GM19351 (cell line): ENCODE data around the gene CLEC4E.
A peak's percentile ranks its signal among the peaks of the same experiment; 100 is the strongest.
"Not testable (repeated sequence)": the region's sequence is repeated elsewhere in the genome, so short reads cannot be mapped to it uniquely, and the experiment has no call there.

Source experiments
- ATAC-seq: cut with Tn5 transposase; IDR thresholded peaks from one replicate; pipeline ENCODE4 v1.9.1; 2021; ENCODE audit warnings: mild to moderate bottlenecking, moderate library complexity; ENCODE audit not compliant: unreplicated experiment

Gene CLEC4E

DNA sequence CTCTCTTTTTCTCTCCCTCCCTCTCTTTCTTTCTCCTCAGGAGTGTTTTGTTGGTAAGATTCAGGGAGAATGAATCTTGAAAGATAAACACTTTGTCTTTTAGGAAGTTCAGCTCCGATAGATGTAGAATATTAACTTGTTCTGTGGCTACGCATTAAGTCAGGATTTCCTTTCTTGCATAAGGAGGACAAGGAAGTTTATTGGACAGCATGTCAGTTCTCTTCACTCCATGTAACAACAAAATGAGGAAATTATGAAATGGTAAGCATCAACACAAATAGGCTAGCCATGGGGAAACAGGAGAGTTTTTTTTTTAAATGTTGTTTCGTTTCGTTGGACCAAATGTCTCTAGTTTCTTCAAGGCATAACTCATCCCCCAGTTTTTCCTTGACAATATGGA is at the start of gene CLEC4E:
Gene CLEC4E (minus strand): TSS at position 75 of the 400 bp plus-strand sequence. CDS start 108 bp downstream, outside the sequence.
- not testable (repeated sequence) for ATAC-seq

- no peak for ATAC-seq
Measured at GRCh38 chr12:8589679-8590078, 49.0 kb upstream of the CLEC4E start.

GRCh38 chr12:8584478-8584877 is 43.8 kb upstream of the CLEC4E start:
- not testable (repeated sequence) for ATAC-seq

DNA sequence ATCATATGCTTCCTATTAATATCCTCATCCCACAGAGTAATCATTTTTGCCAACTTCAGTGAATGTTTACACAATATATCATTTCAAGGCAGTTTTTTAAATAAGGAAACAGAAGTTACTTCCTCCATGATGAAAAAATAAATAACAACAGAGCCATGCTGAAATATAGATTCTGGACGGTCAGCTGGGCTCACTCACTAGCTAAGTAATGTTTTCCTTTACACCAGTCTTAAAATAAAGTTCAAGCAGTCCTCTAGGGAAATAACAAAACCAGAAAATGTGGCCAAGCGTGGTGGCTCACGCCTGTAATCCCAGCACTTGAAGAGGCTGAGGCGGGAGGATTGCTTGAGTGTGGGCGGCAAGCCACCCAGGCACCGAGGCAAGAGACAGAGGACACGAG is 43.3 kb upstream of the CLEC4E start:
- ATAC-seq, result no peak

DNA sequence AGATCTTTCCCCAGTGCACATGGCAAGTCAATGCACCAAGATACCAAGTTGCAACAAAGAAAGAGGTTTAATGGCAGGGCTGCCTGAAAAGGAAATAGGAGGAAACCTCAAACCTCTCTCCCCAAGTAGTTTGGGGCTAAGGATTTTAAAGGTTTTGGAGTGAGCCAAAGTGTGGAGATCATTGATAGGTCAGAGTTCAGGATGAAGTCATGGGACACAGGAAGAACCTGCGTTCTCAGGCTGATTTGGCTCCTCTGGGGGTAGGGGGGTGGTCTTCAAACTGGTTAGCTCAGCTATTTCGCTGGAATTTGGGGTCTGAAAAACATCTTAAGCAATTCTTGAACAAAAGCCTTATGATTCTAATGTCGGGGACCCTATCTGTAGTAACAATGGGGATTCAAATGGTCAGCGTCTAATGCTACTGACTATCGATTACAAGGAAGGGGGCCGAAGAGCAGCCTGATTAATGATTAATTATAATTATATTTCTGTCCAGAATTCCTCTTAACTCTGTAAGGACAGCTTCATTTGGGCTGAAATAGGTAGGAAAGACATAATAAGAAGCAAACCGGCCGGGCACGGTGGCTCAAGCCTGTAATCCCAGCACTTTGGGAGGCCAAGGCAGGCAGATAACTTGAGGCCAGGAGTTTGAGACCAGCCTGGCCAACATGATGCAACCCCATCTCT is 40.5 kb upstream of the CLEC4E start:
- ATAC-seq, result no peak

DNA sequence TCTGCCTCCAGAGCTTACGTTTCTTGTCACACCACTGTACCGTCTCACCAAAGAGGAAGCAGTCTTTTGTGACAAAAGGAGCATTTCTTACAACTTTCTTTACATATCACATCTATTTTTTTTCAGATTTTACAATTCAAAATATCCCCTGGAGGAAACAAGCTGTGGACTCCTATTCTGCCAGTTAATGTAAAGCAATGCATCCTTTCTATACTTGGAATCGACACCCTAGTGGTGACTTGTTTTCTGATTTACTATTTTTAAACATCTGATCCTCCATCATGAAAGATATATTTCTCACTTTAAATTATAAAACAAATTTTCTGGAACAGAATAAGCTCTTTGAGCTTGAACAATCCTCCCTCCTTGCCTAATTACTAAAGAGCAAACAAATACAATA is 37.2 kb upstream of the CLEC4E start:
- ATAC-seq, result no peak

DNA sequence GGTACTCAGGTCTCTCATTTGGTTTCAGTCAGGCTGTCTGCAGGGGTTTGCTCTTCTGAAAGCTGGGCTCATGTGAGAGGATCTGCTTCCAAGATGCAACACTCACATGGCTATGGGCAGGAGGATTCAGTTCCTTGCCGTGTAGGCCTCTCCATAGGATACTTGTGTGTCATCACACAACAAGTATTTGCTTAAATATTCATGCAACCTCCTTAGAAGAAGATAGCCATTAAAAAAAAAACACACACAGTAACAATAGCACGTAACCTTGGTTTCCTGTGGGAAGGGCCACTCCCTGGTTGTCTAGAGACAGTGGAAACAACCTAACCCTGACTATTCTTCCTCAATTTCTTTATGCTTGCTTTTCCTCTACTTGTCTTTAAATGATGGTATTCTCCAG is 31.8 kb upstream of the CLEC4E start:
- ATAC-seq, result no peak

- ATAC-seq, result no peak
Measured at GRCh38 chr12:8566525-8566924, 25.8 kb upstream of the CLEC4E start.

DNA sequence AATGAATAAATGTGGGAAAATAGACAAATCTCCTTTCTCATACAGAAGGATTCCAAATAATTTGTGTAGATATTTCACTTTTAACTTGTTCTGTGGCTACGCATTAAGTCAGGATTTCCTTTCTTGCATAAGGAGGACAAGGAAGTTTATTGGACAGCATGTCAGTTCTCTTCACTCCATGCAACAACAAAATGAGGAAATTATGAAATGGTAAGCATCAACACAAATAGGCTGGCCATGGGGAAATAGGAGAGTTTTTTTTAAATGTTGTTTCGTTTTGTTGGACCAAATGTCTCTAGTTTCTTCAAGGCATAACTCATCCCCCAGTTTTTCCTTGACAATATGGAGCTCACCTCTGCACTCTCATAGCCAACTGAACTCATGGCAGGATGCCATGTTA is 25.3 kb upstream of the CLEC4E start:
- not testable (repeated sequence) for ATAC-seq

DNA sequence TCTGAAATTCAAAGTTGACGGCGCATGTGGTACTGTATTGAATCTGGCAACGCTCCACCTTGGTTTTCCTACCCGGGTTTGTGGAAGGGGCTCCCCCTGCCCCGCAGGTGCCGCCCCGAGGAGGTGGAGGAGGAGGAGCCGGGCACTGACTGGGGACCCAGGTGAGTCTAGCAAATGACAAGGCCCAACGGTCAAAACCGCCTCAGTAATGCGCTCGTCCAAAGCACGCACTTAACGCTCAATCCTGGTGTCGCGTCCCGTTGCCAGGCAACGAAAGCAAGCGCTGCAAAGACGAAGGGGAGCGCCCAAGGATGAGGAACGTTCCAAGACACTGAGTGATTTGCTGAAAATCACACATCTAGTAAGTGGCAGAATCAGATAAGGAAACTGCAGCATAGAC is 24.0 kb upstream of the CLEC4E start:
- no peak for ATAC-seq

GRCh38 chr12:8563356-8563755 is 22.7 kb upstream of the CLEC4E start:
- no peak for ATAC-seq

DNA sequence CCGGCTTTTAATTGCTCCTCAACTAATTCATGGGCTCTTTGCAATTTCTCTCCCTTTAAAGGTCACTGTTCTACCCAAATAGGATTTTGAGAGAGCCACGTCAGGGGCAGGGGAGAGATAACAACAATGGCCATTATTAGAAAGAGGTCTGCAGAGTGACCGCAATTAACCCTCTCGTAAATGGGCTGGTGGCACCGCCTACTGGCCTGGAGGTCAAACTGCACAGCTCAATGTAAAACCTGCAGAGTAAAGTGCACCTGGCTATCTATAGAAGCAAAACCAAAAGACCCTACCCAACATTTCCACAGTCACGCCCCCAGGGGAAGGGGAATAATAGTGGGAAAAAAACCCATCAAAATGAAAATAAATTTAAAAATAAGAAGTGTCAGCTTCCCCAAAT is 21.6 kb upstream of the CLEC4E start:
- ATAC-seq, result no peak

DNA sequence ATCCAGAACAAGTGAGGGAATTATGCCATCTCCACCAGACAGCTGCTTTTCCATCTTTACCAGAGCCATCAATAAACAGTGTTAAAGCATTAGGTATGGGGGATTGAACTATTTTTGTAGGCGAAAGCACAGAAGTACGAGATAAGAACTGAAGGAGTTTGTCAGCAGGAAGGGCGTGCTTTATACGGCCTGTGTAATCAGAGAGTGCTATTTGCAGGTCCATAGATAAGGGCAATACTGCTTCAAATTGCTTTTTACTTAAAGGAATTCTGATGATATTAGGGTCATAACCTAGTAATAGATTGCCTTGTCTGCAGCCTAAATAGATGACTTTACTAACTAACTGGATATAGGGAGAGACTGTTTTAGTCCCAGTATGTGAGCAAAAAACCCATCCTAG is 20.3 kb upstream of the CLEC4E start:
- no peak for ATAC-seq

- no peak for ATAC-seq
Measured at GRCh38 chr12:8559676-8560075, 19.0 kb upstream of the CLEC4E start.

DNA sequence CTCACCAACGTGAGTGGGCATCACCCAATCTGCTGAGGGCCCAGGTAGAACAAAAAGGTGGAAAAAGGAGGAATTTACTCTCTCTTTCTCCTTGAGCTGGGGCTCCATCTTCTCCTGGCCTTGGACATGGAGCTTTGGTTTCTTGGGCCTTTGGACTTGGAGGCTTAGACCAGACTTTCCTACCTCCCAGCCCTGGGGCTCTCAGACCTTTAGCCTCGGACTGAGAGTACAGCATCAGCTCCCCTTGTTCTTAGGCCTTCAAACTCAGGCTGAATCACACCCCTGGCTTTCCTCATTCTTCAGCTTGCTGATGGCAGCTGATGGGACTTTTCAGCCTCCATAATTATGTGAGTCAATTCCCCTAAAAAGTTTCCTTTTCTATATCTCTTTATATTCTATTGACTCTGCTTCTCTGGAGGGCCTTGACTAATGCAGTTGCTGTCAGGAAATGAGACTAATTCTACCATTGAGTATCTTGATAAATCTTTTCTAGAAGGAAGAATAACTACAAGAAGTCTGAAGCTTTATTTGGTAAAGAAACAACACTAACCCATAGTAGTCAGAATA is 15.9 kb upstream of the CLEC4E start:
- ATAC-seq, result no peak

DNA sequence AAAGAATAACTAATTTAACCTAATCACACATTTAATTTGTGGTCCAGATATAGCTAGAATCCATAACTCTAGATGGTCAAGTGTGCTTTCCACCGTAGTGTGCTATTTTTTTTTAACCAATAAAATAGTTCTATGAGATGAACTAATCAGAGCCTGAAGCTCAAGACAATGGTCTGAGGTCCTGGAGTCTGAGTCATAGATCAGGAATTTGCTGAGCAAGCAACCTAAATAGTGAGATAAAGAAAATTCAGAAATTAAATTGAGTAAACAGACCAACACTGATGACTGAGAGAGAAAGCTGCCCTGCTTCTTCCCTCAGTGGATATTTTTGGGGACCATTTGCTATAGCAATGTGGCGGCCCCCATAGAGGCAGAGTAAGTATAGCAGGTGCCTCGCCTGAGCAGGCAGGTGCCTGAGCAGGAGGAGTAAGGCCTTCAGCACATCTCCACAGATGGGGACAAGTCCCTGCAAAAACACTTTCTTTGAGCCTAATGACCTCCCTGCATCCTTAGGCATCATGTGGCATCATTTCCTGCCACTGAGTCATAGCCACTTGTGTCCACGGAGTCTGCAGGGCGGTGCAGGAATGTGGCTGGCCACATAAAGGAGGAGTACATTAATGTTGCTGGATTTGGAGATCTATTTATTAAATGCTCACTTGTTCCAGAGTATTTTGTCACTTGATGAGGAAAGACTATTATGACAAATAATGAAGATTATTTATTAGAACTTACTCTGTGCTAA is 13.9 kb upstream of the CLEC4E start:
- no peak for ATAC-seq

GRCh38 chr12:8553088-8553627 is 12.5 kb upstream of the CLEC4E start:
- ATAC-seq, result no peak

- no peak for ATAC-seq
Measured at GRCh38 chr12:8549381-8549780, 8.7 kb upstream of the CLEC4E start.

DNA sequence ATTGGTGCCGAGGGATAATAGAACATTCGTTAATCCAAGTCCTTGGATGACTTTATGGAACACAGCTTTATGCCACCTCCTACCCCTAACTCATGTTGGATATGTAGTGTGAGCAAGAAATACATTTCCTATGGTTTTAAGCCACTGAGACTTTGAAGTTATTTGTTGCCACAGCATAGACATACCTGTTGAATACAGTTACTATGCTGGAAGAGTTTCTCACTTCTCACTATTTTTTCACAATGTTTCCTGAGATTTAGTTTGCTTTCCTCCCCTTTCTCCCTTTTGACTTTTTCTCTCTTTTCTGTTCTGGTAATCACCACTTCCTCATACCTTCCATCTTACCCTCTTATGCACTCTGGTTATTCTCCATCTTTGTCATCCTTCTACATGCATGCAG is 7.5 kb upstream of the CLEC4E start:
- ATAC-seq, result no peak

DNA sequence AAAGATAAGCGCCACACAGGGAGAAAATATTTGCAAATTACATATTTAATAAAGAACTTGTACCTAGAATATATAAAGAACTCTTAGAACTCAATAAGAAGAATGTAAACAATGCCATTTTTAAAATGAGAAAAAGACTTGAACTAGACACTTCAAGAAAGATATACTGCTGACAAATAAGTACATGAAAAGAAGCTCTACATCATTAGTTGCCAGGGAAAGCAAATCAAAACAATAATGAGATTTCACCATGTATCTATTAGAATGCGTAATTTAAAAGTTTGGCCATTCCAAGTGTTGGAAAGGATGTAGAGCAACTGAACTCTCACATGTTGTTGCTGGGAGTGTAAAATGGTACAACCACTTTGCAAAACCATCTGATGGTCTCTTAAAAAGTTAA is 6.9 kb upstream of the CLEC4E start:
- ATAC-seq, result no peak

DNA sequence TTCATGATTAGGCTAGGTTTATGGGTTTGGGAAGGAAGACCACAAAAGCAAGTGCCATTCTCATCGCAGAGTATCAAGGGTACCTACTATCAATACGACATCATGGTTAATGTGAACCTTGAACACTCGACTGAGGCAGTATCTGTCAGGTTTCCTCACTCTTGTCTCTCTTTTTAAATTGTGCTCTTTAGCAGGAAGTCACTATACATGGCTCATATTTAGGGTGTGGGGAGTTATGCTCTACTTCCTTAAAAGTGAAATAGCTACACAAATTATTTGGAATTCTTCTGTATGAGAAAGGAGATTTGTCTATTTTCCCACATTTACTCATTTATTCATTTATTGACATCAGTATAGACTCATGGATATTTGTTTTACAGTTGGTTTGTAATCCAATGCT is 5.9 kb upstream of the CLEC4E start:
- ATAC-seq, result no peak

- ATAC-seq, result peak; percentile 57
Measured at GRCh38 chr12:8544295-8544694, 3.6 kb upstream of the CLEC4E start.
